Transverse colon (tissue), 4 donors: ENCODE data around the gene STAC2.

Source experiments
- CTCF ChIP-seq, 5 experiments: fragments of 200-600 bp in 3 of 5; fragments of 450-650 bp in 2 of 5; sonication (generic) in 3 of 5; IDR thresholded peaks; 1 replicate in 2 of 5; 2 replicates in 3 of 5; pipeline ENCODE4 v1.5.1; 2016 to 2017; ENCODE audit warnings: antibody characterized with exemption in 5 of 5, inconsistent platforms in 3 of 5, mild to moderate bottlenecking in 2 of 5, moderate library complexity in 1 of 5
- POLR2A ChIP-seq: fragments of 450-650 bp; IDR thresholded peaks from one replicate; pipeline ENCODE4 v1.6.1; 2016; ENCODE audit warnings: antibody characterized with exemption, mild to moderate bottlenecking, moderate library complexity
- POLR2AphosphoS5 ChIP-seq, 3 donors: sonication (generic); formaldehyde crosslinking; IDR thresholded peaks; one replicate each; pipeline ENCODE4 v1.6.1; 2016; ENCODE audit warnings: antibody characterized with exemption in 3 of 3

- TF ChIP-seq CTCF (IDR thresholded peaks at IDR 0.05) (no peak), POLR2A (no peak), POLR2AphosphoS5 (IDR thresholded peaks at IDR 0.05) (no peak)
Measured at GRCh38 chr17:39227364-39227919, 1.7 kb upstream of the STAC2 start.
